Stimulated activated naive CD8-positive, alpha-beta T cell treated with anti-CD3 and anti-CD28 coated beads, Interleukin-15, amount 100 ng/mL, for 72 hours (primary cell): ENCODE data around the gene MYO3B.
A peak's percentile ranks its signal among the peaks of the same experiment; 100 is the strongest.

Experiments used
- ATAC-seq: fragments of 150-1000 bp; cut with Tn5 transposase; 2 replicates; pipeline ENCODE4 v1.10.0; 2021; ENCODE audit warnings: mild to moderate bottlenecking, moderate library complexity
- DNase-seq, 2 donors: peaks; one replicate each; pipeline ENCODE4 v3.0.0; 2021 to 2022
- H3K27ac Mint-ChIP-seq, 2 donors: one replicate each; pipeline ENCODE4 v1.8.0; 2022; ENCODE audit warnings: mild to moderate bottlenecking in 2 of 2, mixed read lengths in 2 of 2, moderate library complexity in 2 of 2
- H3K27me3 Mint-ChIP-seq: one replicate; pipeline ENCODE4 v1.8.0; 2022; ENCODE audit warnings: mixed read lengths
- H3K4me1 Mint-ChIP-seq: one replicate; pipeline ENCODE4 v1.8.0; 2022; ENCODE audit warnings: mild to moderate bottlenecking, mixed read lengths
- H3K4me3 Mint-ChIP-seq, 2 donors: one replicate each; pipeline ENCODE4 v1.8.0; 2022; ENCODE audit warnings: mild to moderate bottlenecking in 2 of 2, mixed read lengths in 2 of 2, moderate library complexity in 1 of 2
- H3K9me3 Mint-ChIP-seq, 2 donors: one replicate each; pipeline ENCODE4 v1.8.0; 2022; ENCODE audit warnings: mixed read lengths in 2 of 2

MYO3B gene

DNA sequence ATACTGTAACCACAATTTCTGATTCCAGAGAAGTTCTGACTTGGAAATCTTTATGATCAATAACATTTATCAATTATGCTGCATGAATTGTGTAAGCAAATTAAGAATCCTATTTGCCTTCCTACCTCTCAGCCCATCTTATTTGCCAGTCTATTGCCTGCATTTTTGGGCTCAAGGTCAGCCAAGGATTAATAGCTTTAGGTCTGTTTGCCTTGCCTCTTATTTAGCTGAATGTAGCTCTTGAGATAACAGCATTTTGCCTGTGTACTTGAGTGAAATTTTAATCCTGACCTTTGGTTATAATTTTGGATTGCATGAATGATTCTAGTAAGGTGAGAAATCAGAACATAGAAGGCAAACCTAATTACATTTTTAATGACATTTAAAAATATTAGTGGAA lies 51.2 kb downstream of the MYO3B start:
- no peak for DNase-seq
- Mint-ChIP-seq H3K4me3 (no peak overlapping the region), H3K4me1 (no peaks in the 10 kb centered on the region), H3K27me3 (no peaks in the 10 kb centered on the region), H3K27ac (no peak overlapping the region), H3K9me3 (no peaks in the 10 kb centered on the region)
- no peak for ATAC-seq

DNA sequence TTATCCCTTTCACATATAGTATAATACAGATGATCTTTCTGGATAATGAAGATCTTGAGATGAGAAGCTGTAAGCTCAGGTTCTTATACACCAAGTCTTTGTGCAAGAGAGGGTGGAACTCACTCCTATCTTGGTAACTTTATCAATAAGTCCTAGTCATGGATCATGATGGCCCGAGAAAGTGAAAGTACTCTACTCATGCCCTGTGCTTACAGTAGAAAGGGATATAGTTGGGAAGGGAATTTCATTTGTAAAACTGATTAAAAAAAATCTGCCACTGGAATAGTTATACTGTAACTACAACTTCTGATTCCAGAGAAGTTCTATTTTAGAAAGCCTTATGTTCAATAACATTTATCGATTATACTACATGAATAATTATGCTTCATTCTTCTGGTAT lies 51.8 kb downstream of the MYO3B start:
- no peak for ATAC-seq
- H3K9me3 Mint-ChIP-seq: no peaks in the 10 kb centered on the region
- H3K4me1 Mint-ChIP-seq: no peaks in the 10 kb centered on the region
- no peaks in the 10 kb centered on the region for H3K27me3 Mint-ChIP-seq
- no peak overlapping the region for H3K27ac Mint-ChIP-seq
- DNase-seq: no peak
- no peak overlapping the region for H3K4me3 Mint-ChIP-seq

DNA sequence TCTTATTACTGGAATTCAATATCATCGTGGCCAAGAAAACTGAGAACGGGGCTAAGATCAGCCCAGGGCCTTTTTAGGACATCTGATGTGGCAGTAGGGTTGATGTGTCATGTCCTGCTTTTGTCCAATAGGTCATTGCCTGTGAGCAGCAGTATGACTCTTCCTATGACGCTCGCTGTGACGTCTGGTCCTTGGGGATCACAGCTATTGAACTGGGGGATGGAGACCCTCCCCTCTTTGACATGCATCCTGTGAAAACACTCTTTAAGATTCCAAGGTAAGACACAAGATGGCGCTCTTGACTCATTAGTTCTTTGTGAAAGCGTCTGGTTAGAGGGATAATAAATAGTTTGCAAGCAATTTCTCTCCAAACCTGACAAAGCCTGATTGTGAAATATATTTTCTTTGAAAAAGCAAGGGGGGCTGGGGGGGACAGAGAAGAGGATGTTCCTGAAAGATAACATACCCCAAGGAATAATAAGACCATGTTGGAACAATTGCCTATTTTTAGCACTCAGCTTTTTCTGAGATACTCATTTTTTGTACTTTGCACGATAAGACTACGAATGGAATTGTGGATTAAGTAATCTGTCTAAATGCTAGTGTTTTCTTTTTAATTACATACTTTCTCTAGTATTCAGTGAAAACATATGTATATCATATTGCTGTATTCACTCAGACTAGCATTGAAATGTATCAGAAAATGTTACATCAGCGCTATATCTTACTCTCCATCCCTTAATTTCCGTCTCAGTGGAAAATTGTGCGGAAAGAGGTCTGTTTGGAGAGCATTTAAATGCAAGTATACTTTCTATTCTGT lies 58.1 kb downstream of the MYO3B start:
- peak; percentile 12 to 20 for DNase-seq
- no peak overlapping the region for H3K4me3 Mint-ChIP-seq
- no peaks in the 10 kb centered on the region for H3K4me1 Mint-ChIP-seq
- H3K27me3 Mint-ChIP-seq: peaks cover 36% of the 10 kb centered on the region
- no peaks in the 10 kb centered on the region for H3K9me3 Mint-ChIP-seq
- H3K27ac Mint-ChIP-seq: no peak overlapping the region
- ATAC-seq: peak; percentile 55

DNA sequence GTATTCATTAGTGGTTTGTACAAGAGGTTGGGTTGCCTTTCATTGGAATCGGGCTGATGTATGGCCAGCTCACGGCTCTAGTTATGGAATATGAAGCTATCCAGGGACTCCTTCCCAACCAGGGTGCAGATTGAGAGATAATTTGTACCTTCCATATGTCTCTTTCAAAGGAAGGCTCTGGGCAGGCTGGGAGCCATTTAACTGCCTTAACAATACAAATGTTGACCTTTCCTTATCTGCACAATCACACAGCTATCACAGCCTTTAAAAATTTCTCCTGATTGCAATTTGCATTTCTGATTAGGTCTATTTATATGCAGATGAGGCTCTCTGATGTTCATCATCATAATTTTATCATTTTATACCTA lies 58.7 kb downstream of the MYO3B start:
- H3K9me3 Mint-ChIP-seq: no peaks in the 10 kb centered on the region
- no peaks in the 10 kb centered on the region for H3K4me1 Mint-ChIP-seq
- DNase-seq (no peak), ATAC-seq (no peak)
- H3K4me3 Mint-ChIP-seq: no peak overlapping the region
- no peak overlapping the region for H3K27ac Mint-ChIP-seq
- peaks cover 40% of the 10 kb centered on the region for H3K27me3 Mint-ChIP-seq

DNA sequence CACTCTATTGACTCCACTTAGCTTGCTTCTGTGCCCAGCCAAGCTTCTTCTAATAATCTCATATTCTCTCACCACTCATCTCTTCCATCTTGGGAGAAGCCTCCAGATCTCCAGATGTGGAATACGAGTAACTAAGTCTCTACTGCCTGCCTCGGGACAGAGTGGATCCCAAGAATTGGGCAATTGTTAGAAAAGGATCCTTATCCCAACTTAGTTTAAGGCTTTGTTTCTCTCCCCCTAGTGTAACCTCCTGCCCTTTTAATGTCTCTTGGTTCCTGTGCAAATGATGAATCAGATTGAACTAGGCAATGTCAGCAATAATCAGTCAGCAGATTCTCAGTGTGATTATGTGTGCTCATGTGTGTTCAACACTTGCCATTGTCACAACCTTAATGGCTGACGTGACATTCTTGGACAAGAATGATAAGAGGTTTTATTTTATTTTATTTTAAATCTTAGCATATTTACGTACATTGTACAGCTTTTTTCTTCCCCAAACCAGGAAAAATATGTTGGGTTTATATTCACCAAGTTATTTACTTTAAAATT lies 59.7 kb downstream of the MYO3B start:
- ATAC-seq: no peak
- no peaks in the 10 kb centered on the region for H3K4me1 Mint-ChIP-seq
- peaks cover 48% of the 10 kb centered on the region for H3K27me3 Mint-ChIP-seq
- H3K27ac Mint-ChIP-seq: peak overlapping the region in 1 of 2 donors; percentile 21
- H3K4me3 Mint-ChIP-seq: no peak overlapping the region
- DNase-seq: no peak
- no peaks in the 10 kb centered on the region for H3K9me3 Mint-ChIP-seq

DNA sequence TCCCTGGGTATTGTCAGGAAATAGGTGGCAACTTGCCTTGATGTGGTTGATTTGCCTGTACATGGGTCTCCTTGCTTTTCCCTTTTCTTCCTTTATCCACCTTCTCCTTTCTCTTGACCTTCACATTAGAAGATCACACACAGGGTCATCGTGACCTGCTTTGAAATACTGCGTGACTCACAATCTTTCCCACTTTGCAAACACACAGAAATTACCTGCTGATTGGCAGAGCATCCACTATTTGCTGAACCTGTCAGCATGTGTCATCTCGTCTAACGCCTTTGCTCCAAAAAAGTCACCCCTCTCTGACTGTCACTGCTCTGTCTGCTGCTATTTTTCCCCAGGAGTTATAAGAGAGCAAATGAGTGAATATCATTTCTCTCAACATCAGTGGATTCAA lies 60.8 kb downstream of the MYO3B start:
- DNase-seq (no peak), ATAC-seq (no peak)
- H3K27me3 Mint-ChIP-seq: peaks cover 57% of the 10 kb centered on the region
- no peak overlapping the region for H3K27ac Mint-ChIP-seq
- no peak overlapping the region for H3K4me3 Mint-ChIP-seq
- no peaks in the 10 kb centered on the region for H3K4me1 Mint-ChIP-seq
- H3K9me3 Mint-ChIP-seq: no peaks in the 10 kb centered on the region

DNA sequence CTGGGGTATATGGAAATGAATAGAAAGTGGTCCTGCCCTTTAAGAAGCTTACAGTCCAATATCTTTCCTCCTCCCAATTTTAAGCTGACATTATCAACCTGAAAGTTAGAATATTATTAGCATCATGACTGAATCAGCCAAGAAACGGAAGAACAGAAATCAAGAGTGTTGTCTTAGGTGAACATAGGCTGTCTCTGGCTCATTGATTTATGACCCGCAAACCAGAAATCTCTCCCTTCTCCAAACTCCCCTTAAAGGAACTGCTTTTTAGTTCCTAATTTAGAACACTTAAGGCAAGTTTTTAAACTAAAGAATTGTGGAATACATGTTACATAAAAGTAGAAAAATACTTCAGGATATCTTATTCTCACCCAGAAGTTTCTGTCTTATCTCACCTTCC lies 62.7 kb downstream of the MYO3B start:
- no peaks in the 10 kb centered on the region for H3K9me3 Mint-ChIP-seq
- no peaks in the 10 kb centered on the region for H3K4me1 Mint-ChIP-seq
- no peak overlapping the region for H3K27ac Mint-ChIP-seq
- no peak for DNase-seq
- H3K4me3 Mint-ChIP-seq: no peak overlapping the region
- H3K27me3 Mint-ChIP-seq: peaks cover 71% of the 10 kb centered on the region
- ATAC-seq: no peak

DNA sequence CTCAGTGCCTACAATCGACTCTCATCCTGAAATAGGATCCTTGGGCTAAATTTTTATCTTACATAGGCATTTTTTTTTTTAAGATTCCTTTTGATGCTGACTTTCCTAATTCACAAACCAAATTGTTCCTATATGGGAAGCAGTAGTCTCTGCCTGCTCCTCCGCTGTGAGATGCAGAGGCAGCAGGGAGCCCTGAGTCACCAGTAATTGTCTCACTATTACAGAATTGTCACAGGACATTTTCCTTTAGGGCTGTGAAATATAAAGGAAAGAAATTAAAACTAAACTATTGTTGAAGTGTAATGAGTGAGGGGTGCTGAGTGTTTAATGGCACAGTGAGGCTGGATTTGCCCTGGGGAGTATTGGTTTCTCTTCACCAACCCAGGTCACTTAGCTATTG lies 63.8 kb downstream of the MYO3B start:
- ATAC-seq (no peak), DNase-seq (no peak)
- no peaks in the 10 kb centered on the region for H3K9me3 Mint-ChIP-seq
- H3K27ac Mint-ChIP-seq: no peak overlapping the region
- H3K4me1 Mint-ChIP-seq: no peaks in the 10 kb centered on the region
- H3K4me3 Mint-ChIP-seq: no peak overlapping the region
- peaks cover 71% of the 10 kb centered on the region for H3K27me3 Mint-ChIP-seq

DNA sequence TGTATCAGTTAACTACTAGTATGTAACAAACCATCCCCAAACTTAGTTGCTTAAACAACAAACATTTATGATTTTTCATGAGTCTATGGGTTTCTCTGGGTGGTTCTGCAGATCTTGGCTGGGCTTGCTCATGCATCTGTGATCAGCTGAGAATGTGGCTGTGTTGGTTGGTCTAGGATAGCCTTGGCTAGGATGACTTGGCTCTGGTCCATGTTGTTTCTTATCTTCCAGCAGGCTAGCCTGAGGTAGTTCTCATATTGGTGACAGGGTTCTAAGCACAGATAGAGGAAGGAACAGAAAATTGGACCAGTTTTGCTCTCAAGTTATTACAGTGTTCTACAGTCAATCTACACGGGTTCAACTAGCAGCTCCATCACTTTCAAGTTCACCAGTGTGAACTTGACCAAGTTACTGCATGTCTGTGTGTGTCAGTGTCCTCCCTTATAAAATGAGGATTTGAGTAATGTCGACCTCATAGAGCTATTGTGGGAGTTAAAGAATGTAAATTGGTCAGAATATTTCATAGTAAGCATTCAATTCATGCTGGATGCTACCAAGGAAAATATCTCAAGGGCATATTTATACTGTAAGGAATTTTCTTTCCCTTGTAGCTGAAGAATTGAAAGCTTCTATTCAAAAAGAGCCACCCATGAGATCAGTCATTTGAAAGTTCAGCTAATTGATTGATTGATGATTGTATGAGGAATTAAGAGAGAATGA lies 65.3 kb downstream of the MYO3B start:
- peaks cover 71% of the 10 kb centered on the region for H3K27me3 Mint-ChIP-seq
- no peaks in the 10 kb centered on the region for H3K9me3 Mint-ChIP-seq
- no peak overlapping the region for H3K4me3 Mint-ChIP-seq
- H3K4me1 Mint-ChIP-seq: no peaks in the 10 kb centered on the region
- ATAC-seq: no peak
- no peak overlapping the region for H3K27ac Mint-ChIP-seq
- no peak for DNase-seq

DNA sequence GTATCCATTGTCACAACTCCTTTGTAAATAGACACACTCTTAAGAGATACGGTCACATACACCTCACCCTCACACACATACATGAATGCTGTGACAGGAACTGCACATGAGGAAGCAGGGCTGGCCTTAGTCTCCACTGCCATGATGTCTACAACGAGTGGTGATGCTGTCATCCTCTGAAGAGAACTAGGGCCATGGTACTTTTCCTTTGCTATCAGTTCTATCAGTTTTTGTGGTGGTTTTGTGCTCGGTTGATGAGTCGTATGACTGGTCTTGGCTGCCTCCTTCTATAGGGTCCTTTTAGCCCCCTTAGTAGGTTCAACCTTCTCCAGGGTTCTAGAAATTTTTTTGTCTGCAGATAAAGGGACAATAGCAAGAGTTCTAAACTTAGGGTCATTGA lies 66.0 kb downstream of the MYO3B start:
- no peak overlapping the region for H3K4me3 Mint-ChIP-seq

DNA sequence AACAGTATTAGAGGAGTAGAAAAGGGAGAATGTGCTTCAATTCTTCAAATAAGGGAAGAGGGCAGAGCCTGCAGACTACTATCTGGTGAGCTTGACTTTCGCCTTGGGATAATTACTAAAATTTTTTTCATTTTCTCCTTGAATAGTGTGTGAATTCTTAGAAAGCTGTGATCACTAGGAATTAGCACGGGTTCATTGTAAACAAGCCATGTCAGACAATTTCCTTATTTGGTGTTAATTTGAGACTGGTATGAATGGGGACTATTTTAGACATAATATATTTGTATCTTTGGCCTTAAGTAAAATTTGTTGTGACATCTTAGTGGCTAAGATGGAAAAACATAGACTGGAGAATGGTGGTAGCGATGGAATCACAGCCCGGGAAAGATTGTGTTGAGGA lies 66.6 kb downstream of the MYO3B start:
- ATAC-seq (no peak), DNase-seq (no peak)
- no peak overlapping the region for H3K4me3 Mint-ChIP-seq
- peaks cover 68% of the 10 kb centered on the region for H3K27me3 Mint-ChIP-seq
- no peak overlapping the region for H3K27ac Mint-ChIP-seq
- no peaks in the 10 kb centered on the region for H3K9me3 Mint-ChIP-seq
- H3K4me1 Mint-ChIP-seq: no peaks in the 10 kb centered on the region

More for the DNA sequence above, 66.0 kb downstream of the MYO3B start:
- ATAC-seq (no peak), DNase-seq (no peak)
- Mint-ChIP-seq H3K4me1 (no peaks in the 10 kb centered on the region), H3K27me3 (peaks cover 70% of the 10 kb centered on the region), H3K9me3 (no peaks in the 10 kb centered on the region), H3K27ac (no peak overlapping the region)

DNA sequence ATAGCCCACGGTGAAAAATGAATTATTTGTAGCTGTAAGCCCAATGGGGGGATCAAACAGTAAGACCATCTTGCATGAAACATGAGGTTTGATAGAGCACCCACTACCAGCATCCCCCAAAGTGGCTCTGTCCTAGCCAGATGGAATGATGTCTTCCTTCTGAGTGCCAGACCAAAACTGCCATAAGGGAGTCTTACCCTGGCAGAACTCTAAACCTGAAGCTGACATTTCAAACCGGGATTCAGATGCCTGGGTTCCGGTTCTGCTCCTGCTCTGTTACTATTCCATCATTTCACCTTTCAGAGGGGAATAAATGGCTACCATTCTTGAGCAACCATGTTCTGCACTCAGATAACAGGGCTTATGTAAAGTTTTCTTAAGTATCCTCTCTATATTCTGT lies 67.4 kb downstream of the MYO3B start:
- no peaks in the 10 kb centered on the region for H3K4me1 Mint-ChIP-seq
- ATAC-seq (no peak), DNase-seq (no peak)
- H3K27ac Mint-ChIP-seq: no peak overlapping the region
- no peaks in the 10 kb centered on the region for H3K9me3 Mint-ChIP-seq
- peaks cover 61% of the 10 kb centered on the region for H3K27me3 Mint-ChIP-seq
- H3K4me3 Mint-ChIP-seq: no peak overlapping the region

DNA sequence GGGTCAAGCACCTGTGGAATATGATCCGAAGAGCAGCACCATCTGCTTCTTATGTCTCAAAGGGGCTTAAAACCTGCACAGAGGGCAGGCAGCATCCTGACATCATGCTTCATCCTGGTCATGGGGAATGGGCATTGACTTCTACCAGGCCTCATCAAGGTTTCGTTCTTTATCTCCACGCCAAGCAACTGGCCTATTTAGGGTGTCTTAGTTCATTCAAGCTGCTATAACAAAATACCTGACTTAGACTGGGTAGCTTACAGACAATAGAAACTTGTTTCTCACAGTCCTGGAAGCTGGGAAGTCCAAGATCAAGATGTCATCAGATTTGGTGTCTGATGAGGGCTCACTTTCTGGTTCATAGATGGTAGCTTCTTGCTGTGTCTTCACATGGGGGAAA lies 69.4 kb downstream of the MYO3B start:
- ATAC-seq (no peak), DNase-seq (no peak)
- Mint-ChIP-seq H3K27me3 (peaks cover 46% of the 10 kb centered on the region), H3K4me1 (no peaks in the 10 kb centered on the region), H3K27ac (no peak overlapping the region), H3K4me3 (no peak overlapping the region), H3K9me3 (no peaks in the 10 kb centered on the region)

DNA sequence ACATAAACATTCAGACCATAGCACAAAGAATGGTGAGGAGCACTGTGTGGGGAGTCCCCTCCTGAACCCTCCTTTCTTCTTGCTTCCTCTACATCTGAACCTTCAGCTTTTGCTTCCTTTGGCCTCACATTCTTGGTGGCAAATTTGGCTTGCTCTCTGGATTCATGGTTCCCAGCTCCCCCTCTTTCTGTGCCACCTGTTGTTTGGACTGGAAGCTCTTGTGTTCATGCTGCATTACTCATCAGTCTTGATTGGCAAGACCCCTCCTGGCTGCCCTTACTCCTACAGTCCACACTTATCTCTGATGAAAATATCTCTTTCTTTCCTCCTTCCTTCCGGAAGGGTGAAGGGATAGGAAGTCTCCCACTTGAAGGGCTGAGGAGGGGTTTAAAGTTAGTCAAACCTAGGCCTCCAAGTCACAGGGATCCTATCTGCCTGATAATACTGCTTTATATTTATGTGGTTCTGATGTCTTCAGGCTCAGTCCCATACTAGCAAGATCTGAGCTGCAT lies 70.0 kb downstream of the MYO3B start:
- H3K4me3 Mint-ChIP-seq: no peak overlapping the region
- ATAC-seq (no peak), DNase-seq (no peak)
- no peak overlapping the region for H3K27ac Mint-ChIP-seq
- H3K4me1 Mint-ChIP-seq: no peaks in the 10 kb centered on the region
- peaks cover 45% of the 10 kb centered on the region for H3K27me3 Mint-ChIP-seq
- no peaks in the 10 kb centered on the region for H3K9me3 Mint-ChIP-seq

DNA sequence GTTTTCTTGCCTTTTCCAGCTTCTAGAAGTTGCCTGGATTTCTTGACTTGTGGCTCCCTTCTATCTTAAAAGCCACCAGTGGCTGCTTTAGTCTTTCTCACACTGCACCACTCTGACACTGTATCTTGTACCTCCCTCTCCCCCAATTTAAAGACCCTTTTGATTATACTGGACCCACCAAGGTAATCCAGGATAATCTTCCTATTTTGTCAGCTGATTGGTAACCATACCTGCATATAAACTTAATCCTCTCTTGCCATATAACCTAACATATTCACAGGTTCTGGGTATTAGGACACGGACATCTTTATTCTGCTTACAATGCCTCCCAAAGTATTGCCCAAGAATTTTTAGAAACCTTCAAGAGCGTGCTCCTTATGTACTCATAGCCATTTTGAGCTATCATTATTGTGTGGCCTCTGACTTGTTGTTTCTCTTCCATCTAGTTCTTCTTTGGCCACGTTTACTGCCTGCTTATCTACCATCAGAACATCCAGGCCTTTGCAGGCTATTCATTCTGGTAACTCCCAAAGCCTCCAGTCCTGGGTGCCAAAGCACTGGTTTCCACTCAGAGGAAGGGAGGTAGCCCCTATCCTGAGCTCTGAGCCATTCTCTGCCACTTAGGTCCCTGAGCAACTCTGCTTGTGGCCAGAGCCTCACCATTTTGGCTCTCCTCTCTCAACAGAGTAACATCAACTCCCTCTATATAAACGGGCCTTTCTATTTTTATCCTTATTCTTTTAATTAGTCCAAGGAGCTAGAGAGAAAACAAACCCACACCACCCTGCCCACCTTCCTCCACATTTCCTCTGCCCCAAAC lies 70.8 kb downstream of the MYO3B start:
- Mint-ChIP-seq H3K4me3 (no peak overlapping the region), H3K27ac (no peak overlapping the region), H3K9me3 (peaks cover 0 to 8% of the 10 kb centered on the region in 2 donors), H3K27me3 (peaks cover 48% of the 10 kb centered on the region), H3K4me1 (no peaks in the 10 kb centered on the region)
- no peak for DNase-seq
- ATAC-seq: no peak
